Epithelial cell of proximal tubule (primary cell): ENCODE data around the gene NACC2. TPM values are rescaled to one million over a fixed set of nuclear protein-coding genes. Genes with fewer than 3 reads are reported as not detected.

Source experiments
- DNase-seq: peaks from one replicate; pipeline ENCODE4 v3.0.0-alpha.2; 2011; ENCODE audit warnings: low read depth
- H3K4me3 ChIP-seq: 2 replicates; pipeline ENCODE4 v1.5.1; 2011; ENCODE audit warnings: low read depth, mild to moderate bottlenecking, low read length
- CTCF ChIP-seq: conservative IDR thresholded peaks from 2 replicates; pipeline ENCODE4 v1.5.1; 2012; ENCODE audit warnings: low read depth, mild to moderate bottlenecking, low read length
- total RNA-seq: library from RNA; depleted of rRNA; stranded (reverse); fragments of >200 nt; gene quantifications from 2 replicates; pipeline ENCODE4 v1.2.3, GENCODE V29; 2015

NACC2 gene
- total RNA-seq, 1 donor from 2014 or later: 21.3 TPM

- DNase-seq: no peak
- no peak overlapping the region for H3K4me3 ChIP-seq
- TF ChIP-seq CTCF: no peak
These were observed 37.6 kb downstream of the NACC2 start for GRCh38 chr9:136057236-136058081.

- no peak for DNase-seq
- TF ChIP-seq CTCF: no peak
- H3K4me3 ChIP-seq: no peak overlapping the region
These were observed 38.4 kb downstream of the NACC2 start for GRCh38 chr9:136056546-136057235.

GRCh38 chr9:136055715-136056545, 39.2 kb downstream of the NACC2 start:
- TF ChIP-seq CTCF: no peak
- DNase-seq: no peak
- H3K4me3 ChIP-seq: no peak overlapping the region

- no peak overlapping the region for H3K4me3 ChIP-seq
- TF ChIP-seq CTCF: no peak
- no peak for DNase-seq
These were observed 40.0 kb downstream of the NACC2 start for GRCh38 chr9:136054798-136055714.

- DNase-seq: no peak
- TF ChIP-seq CTCF: no peak
- H3K4me3 ChIP-seq: no peak overlapping the region
These were observed 40.9 kb downstream of the NACC2 start for GRCh38 chr9:136054146-136054545.

- no peak overlapping the region for H3K4me3 ChIP-seq
- no peak for DNase-seq
- TF ChIP-seq CTCF: no peak
These were observed 41.3 kb downstream of the NACC2 start for GRCh38 chr9:136053757-136054142.
